GM12872 (cell line): ENCODE data around the gene PPP3CA.

Source experiments
- CTCF ChIP-seq: IDR thresholded peaks from 3 replicates; pipeline ENCODE4 v1.5.1; 2011; ENCODE audit warnings: low read depth, mild to moderate bottlenecking, low read length, moderate library complexity; ENCODE audit not compliant: insufficient read depth

The PPP3CA gene

GRCh38 chr4:101158134-101158482, 189.2 kb downstream of the PPP3CA start:
- TF ChIP-seq CTCF = no peak

DNA sequence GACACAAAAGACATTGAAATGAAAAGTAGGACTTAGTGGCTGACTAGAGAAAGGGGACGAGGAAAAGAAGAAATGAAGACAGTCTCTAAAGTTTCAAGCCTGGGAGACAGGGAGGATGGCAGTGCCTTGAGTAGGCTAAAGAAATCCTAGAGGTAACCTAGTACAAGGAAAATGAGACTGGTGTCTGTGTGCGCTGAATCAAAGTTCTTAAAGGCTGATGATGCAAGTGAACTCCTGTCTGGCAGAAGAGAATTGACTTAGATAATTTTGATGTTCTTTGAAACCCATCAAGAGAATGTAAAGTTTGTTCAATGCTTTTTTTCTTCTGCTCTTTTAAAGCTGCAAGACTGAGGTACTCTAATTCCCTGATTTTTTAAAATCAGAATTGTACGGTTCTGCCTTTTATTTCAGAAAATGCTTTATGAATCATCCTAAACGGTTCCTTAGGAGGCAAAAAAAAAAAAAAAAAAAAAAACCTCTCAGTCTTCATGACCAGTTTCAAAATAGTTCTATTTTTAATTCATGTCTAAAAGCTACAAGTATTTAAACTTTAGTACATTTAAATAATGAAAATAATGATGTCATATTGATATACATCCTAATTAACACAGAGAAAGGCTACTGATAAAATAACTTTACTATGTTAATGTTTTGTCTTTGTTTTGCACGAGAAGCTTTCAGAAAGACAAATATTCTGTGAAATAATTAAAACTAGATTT, 189.8 kb downstream of the PPP3CA start:
- TF ChIP-seq CTCF = no peak

GRCh38 chr4:101156619-101157310, 190.6 kb downstream of the PPP3CA start:
- no peak for TF ChIP-seq CTCF

DNA sequence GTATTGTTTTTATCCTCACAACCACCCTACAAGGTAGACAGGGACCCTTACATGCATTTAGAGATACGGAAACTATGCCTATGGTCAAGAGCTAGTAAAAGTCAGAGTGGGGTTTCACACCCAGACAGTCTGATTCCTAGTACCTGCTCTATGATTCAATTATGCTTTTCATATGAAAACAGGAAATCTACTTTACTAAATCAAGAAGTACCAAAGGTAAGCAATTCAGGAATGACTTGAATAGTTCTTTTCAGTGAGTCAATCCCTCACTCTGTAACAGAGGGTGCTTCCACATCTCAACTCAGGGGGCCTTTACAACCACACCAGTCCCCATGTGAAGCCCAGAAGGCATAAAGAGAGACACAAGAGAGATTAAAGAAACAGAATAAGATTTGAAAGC, 191.4 kb downstream of the PPP3CA start:
- TF ChIP-seq CTCF = no peak

- TF ChIP-seq CTCF = no peak
Observed at GRCh38 chr4:101155368-101155767, 192.0 kb downstream of the PPP3CA start.

DNA sequence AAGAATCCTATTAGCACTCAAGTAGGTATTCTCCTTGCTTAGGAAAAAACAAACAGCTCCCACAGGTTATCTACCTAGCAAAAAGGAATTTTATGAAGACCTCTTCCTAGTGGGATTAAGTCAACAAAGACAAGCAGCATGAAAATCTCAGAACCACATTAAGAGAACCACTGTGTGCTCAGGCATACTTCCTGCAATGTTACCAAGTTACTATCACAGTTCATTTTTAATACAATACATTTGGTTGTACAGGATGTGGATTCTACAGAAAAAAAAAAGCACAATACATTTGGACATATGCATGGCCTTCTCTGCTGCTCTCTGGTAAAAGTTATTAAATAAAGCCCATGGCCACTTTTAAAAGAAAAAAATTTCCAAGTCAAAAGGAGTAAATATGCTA, 193.7 kb downstream of the PPP3CA start:
- no peak for TF ChIP-seq CTCF

DNA sequence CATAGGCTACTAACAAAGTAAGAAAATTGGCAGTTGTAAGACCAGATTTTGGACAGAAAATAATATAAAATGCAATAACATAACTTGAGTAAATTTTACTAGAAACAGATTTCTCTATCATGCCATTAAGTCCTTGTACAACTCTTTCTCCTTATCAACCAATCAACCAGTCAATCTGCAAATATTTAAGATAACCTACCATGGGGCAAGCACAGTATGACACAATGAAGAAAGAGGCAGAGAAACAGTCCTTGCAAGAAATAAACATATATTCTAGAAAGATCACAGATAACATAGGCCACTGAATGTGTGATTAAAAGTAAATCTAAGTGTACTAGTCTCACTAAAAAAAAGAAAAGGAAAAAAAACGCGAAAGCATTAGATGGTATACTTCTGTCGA, 194.8 kb downstream of the PPP3CA start:
- no peak for TF ChIP-seq CTCF
